Stomach (tissue), 4 donors: ENCODE data around the gene ELOA.

Experiments used
- CTCF ChIP-seq, 7 experiments: fragments of 450-650 bp in 4 of 7; fragments of 200-600 bp in 3 of 7; sonication (generic) in 3 of 7; IDR thresholded peaks; one replicate each; pipeline ENCODE4 v1.5.1; 2016 to 2019; ENCODE audit warnings: antibody characterized with exemption in 7 of 7, control low read depth in 2 of 7, mild to moderate bottlenecking in 1 of 7
- EP300 ChIP-seq: sonication (generic); formaldehyde crosslinking; IDR thresholded peaks from one replicate; pipeline ENCODE4 v1.6.1; 2017; ENCODE audit warnings: antibody characterized with exemption
- POLR2A ChIP-seq, 4 donors: fragments of 450-650 bp; IDR thresholded peaks; one replicate each; pipeline ENCODE4 v1.6.1; 2016; ENCODE audit warnings: antibody characterized with exemption in 4 of 4, control low read depth in 2 of 4, mild to moderate bottlenecking in 1 of 4, moderate library complexity in 1 of 4
- POLR2AphosphoS5 ChIP-seq, 3 donors: sonication (generic); formaldehyde crosslinking; IDR thresholded peaks; one replicate each; pipeline ENCODE4 v1.6.1; 2016; ENCODE audit warnings: antibody characterized with exemption in 3 of 3

- TF ChIP-seq CTCF (IDR thresholded peaks at IDR 0.05), result no peak
- no peak for TF ChIP-seq POLR2A (IDR thresholded peaks at IDR 0.05)
- TF ChIP-seq POLR2AphosphoS5 (IDR thresholded peaks at IDR 0.05), result no peak
- no peak for TF ChIP-seq EP300
These were observed 29.6 kb downstream of the ELOA start for GRCh38 chr1:23772854-23773242.
